IMR-90 (cell line): ENCODE results near the gene HLA-DOA. TPM values are rescaled to one million over a fixed set of nuclear protein-coding genes. Genes with fewer than 3 reads are reported as not detected.

Source experiments
- ATAC-seq: fragments of 200-7000 bp; cut with Tn5 transposase; 2 replicates; pipeline ENCODE4 v1.9.1; 2020; ENCODE audit warnings: low read depth, mild to moderate bottlenecking, moderate library complexity
- BruUV-seq: library from RNA; stranded (reverse); fragments of 400-500 nt; replicated peaks from 2 replicates; lab custom pipeline; 2021; lab: Mats Ljungman, UMichigan
- CTCF ChIA-PET: fragments of 300-600 bp; formaldehyde crosslinking; extraction: SDS; loops from one replicate; lab custom pipeline; 2021; ENCODE audit warnings: antibody characterized with exemption; lab: Yijun Ruan, JAX
- POLR2A ChIA-PET: fragments of 300-600 bp; sonication (Branson Sonifier 250); formaldehyde crosslinking; loops from one replicate; lab custom pipeline; 2022; ENCODE audit warnings: antibody characterized with exemption; ENCODE audit not compliant: unreplicated experiment; lab: Charles Lee
- DNase-seq: peaks from one replicate; pipeline ENCODE4 v3.0.0; 2013
- H2AFZ ChIP-seq: replicated peaks from 2 replicates; pipeline ENCODE3; 2013; ENCODE audit warnings: low read length, mild to moderate bottlenecking; ENCODE audit not compliant: poor library complexity
- H2AK5ac ChIP-seq: 2 replicates; pipeline ENCODE4 v1.6.1; 2013; ENCODE audit warnings: low read depth, low read length, inconsistent platforms
- H2AK9ac ChIP-seq: replicated peaks from 2 replicates; pipeline ENCODE3; 2013; ENCODE audit warnings: mild to moderate bottlenecking, low read depth, low read length, moderate library complexity; ENCODE audit not compliant: poor library complexity
- H2BK120ac ChIP-seq: 2 replicates; pipeline ENCODE4 v1.6.1; 2013; ENCODE audit warnings: low read depth, low read length, inconsistent platforms
- H2BK15ac ChIP-seq: 3 replicates; pipeline ENCODE4 v1.6.1; 2013; ENCODE audit warnings: low read depth, low read length, inconsistent platforms
- H2BK20ac ChIP-seq: 2 replicates; pipeline ENCODE4 v1.6.1; 2013; ENCODE audit warnings: low read depth, mild to moderate bottlenecking, inconsistent platforms, low read length, moderate library complexity
- H2BK5ac ChIP-seq: 2 replicates; pipeline ENCODE4 v1.6.1; 2013; ENCODE audit warnings: mild to moderate bottlenecking, low read depth, low read length, inconsistent platforms; ENCODE audit not compliant: poor library complexity, severe bottlenecking
- H3K14ac ChIP-seq: replicated peaks from 2 replicates; pipeline ENCODE4 v1.6.1; 2013; ENCODE audit warnings: low read depth, low read length, inconsistent platforms
- H3K18ac ChIP-seq: 2 replicates; pipeline ENCODE4 v1.6.1; 2013; ENCODE audit warnings: low read depth, low read length, control low read depth
- H3K23ac ChIP-seq: 2 replicates; pipeline ENCODE4 v1.6.1; 2013; ENCODE audit warnings: low read depth, low read length, inconsistent platforms
- H3K27ac ChIP-seq: 2 replicates; pipeline ENCODE4 v1.5.1; 2013; ENCODE audit warnings: mild to moderate bottlenecking, control low read depth, low read length; ENCODE audit not compliant: insufficient read depth
- H3K27me3 ChIP-seq: 2 replicates; pipeline ENCODE4 v1.6.1; 2013; ENCODE audit warnings: low read length; ENCODE audit not compliant: control insufficient read depth, insufficient read depth
- H3K36me3 ChIP-seq: 2 replicates; pipeline ENCODE4 v1.6.1; 2013; ENCODE audit warnings: low read length, mixed read lengths; ENCODE audit not compliant: control insufficient read depth, insufficient read depth
- H3K4ac ChIP-seq: 2 replicates; pipeline ENCODE4 v1.6.1; 2013; ENCODE audit warnings: low read depth, low read length, inconsistent platforms
- H3K4me1 ChIP-seq: 2 replicates; pipeline ENCODE4 v1.6.1; 2013; ENCODE audit warnings: low read length, mixed read lengths; ENCODE audit not compliant: control insufficient read depth, insufficient read depth
- H3K4me2 ChIP-seq: 2 replicates; pipeline ENCODE4 v1.6.1; 2013; ENCODE audit warnings: low read depth, mild to moderate bottlenecking, control low read depth, low read length, moderate library complexity
- H3K4me3 ChIP-seq: 2 replicates; pipeline ENCODE4 v1.5.1; 2013; ENCODE audit warnings: low read depth, mild to moderate bottlenecking, control low read depth, low read length, moderate library complexity; ENCODE audit not compliant: insufficient read depth
- H3K56ac ChIP-seq: 2 replicates; pipeline ENCODE4 v1.6.1; 2013; ENCODE audit warnings: low read length, inconsistent platforms; ENCODE audit not compliant: insufficient read depth; ENCODE audit errors: extremely low read depth
- H3K79me1 ChIP-seq, 2 experiments: 2 replicates each; pipeline ENCODE4 v1.6.1; 2013; ENCODE audit warnings: low read length in 2 of 2, inconsistent platforms in 1 of 2, low read depth in 1 of 2
- H3K9ac ChIP-seq: 2 replicates; pipeline ENCODE4 v1.6.1; 2013; ENCODE audit warnings: low read depth, low read length, control low read depth
- H3K9me1 ChIP-seq: 2 replicates; pipeline ENCODE4 v1.6.1; 2013; ENCODE audit warnings: low read length, inconsistent platforms; ENCODE audit not compliant: insufficient read depth
- H3K9me3 ChIP-seq: 2 replicates; pipeline ENCODE4 v1.6.1; 2013; ENCODE audit warnings: low read length; ENCODE audit not compliant: control insufficient read depth, insufficient read depth
- H4K20me1 ChIP-seq: 2 replicates; pipeline ENCODE4 v1.6.1; 2013; ENCODE audit warnings: low read length, inconsistent platforms; ENCODE audit not compliant: insufficient read depth
- H4K5ac ChIP-seq: 2 replicates; pipeline ENCODE4 v1.6.1; 2013; ENCODE audit warnings: mild to moderate bottlenecking, low read depth, low read length, control low read depth
- H4K8ac ChIP-seq, 2 experiments: 2 replicates each; pipeline ENCODE4 v1.6.1; 2013; ENCODE audit warnings: low read depth in 2 of 2, low read length in 2 of 2, control low read depth in 1 of 2, inconsistent platforms in 1 of 2
- H4K91ac ChIP-seq: 2 replicates; pipeline ENCODE4 v1.6.1; 2013; ENCODE audit warnings: low read depth, low read length, inconsistent platforms; ENCODE audit not compliant: insufficient read depth
- BHLHE40 ChIP-seq: fragments of 150-350 bp; IDR thresholded peaks from 2 replicates; pipeline ENCODE4 v1.6.1; 2016; ENCODE audit warnings: mild to moderate bottlenecking, low read depth, low read length
- CHD1 ChIP-seq: IDR thresholded peaks from 2 replicates; pipeline ENCODE4 v1.6.1; 2012; ENCODE audit warnings: low read depth, low read length, improper control_type of control experiment
- CTCF ChIP-seq: conservative IDR thresholded peaks from 2 replicates; pipeline ENCODE4 v1.5.1; 2012; ENCODE audit warnings: mild to moderate bottlenecking, low read depth, low read length, improper control_type of control experiment
- ELK1 ChIP-seq: fragments of 150-350 bp; IDR thresholded peaks from 2 replicates; pipeline ENCODE4 v1.6.1; 2016; ENCODE audit warnings: low read depth, mild to moderate bottlenecking, low read length, moderate library complexity, borderline replicate concordance
- NFE2L2 ChIP-seq: fragments of 150-350 bp; IDR thresholded peaks from 2 replicates; pipeline ENCODE4 v1.6.1; 2016; ENCODE audit warnings: low read depth, mild to moderate bottlenecking, low read length
- POLR2A ChIP-seq: IDR thresholded peaks from 2 replicates; pipeline ENCODE4 v1.6.1; 2012; ENCODE audit warnings: mild to moderate bottlenecking, low read depth, low read length
- RAD21 ChIP-seq: IDR thresholded peaks from 2 replicates; pipeline ENCODE4 v1.6.1; 2012; ENCODE audit warnings: low read length, improper control_type of control experiment
- SMC3 ChIP-seq: fragments of 150-350 bp; IDR thresholded peaks from 2 replicates; pipeline ENCODE4 v1.6.1; 2016; ENCODE audit warnings: low read depth, mild to moderate bottlenecking, antibody characterized with exemption, low read length, moderate library complexity
- WGBS, 2 experiments: methylation state at CpG; one replicate each; pipeline versions ENCODE4 v1.1.5 to v1.1.7; 2013; ENCODE audit warnings: missing lambda C conversion rate in 2 of 2; ENCODE audit not compliant: insufficient read length in 1 of 2; ENCODE audit errors: extremely low coverage in 2 of 2; 5-methylcytosine and 5-hydroxymethylcytosine counted together
- dilution Hi-C: fragments of 300-500 bp; cut with HindIII; formaldehyde crosslinking; loops from one replicate; pipeline ENCODE4 v1.14.3; 2018; ENCODE audit warnings: low sequenced_read_pairs; ENCODE audit not compliant: unreplicated experiment
- in situ Hi-C: fragments of 300-500 bp; cut with MboI; formaldehyde crosslinking; loops from 3 replicates; pipeline ENCODE4 v1.14.3; 2019; ENCODE audit warnings: low sequenced_read_pairs, inconsistent platforms, mixed read lengths
- intact Hi-C: fragments of 100-400 bp; cut with micrococcal nuclease; formaldehyde crosslinking; loops from 2 replicates; pipeline ENCODE4 v1.10.0; 2022
- polyA plus RNA-seq, 3 experiments: library from polyadenylated mRNA; depleted of rRNA; stranded (reverse); fragments of >200 nt; gene quantifications; 2 replicates each; pipeline ENCODE4 v1.2.3, GENCODE V29; 2012; ENCODE audit warnings: low replicate concordance in 1 of 3
- total RNA-seq: library from RNA; depleted of rRNA; stranded (reverse); fragments of >200 nt; gene quantifications from 2 replicates; pipeline ENCODE4 v1.2.3, GENCODE V29; 2012

The HLA-DOA gene
- total and polyA plus RNA-seq, 2 of the 4 experiments (the other 2 are of a cell fraction), result not detected

GRCh38 chr6:32967151-32968091 is 42.0 kb downstream of the HLA-DOA start:
- Histone ChIP-seq H4K5ac (peak overlapping the region; percentile 76), H3K36me3 (peaks cover 2% of the 10 kb centered on the region; the same call in 1 of the 2 replicates), H2AK5ac (peak overlapping the region; percentile 94), H3K4me3 (peak overlapping the region; percentile 80), H2AFZ (peak overlapping the region; percentile 97), H3K79me1 (peaks cover 10 to 49% of the 10 kb centered on the region in 2 experiments; a peak in 3 of 4 replicates), H3K14ac (peak overlapping the region; percentile 96), H3K27me3 (no peaks in the 10 kb centered on the region), H4K20me1 (peaks cover 8% of the 10 kb centered on the region), H3K18ac (peak overlapping the region; percentile 62), H3K4ac (peak overlapping the region; percentile 95), H2AK9ac (peak overlapping the region; percentile 92), H3K9ac (peak overlapping the region; percentile 93), H2BK15ac (peak overlapping the region; percentile 33; the same call in 1 of the 3 replicates), H4K8ac (peak overlapping the region; percentile 91 to 100), H2BK20ac (peak overlapping the region; percentile 4; the same call in 1 of the 2 replicates), H3K4me2 (peak overlapping the region; percentile 90), H2BK5ac (peak overlapping the region; percentile 89), H3K56ac (peak overlapping the region; percentile 98), H3K9me3 (no peaks in the 10 kb centered on the region), H3K27ac (peak overlapping the region; percentile 93), H4K91ac (peak overlapping the region; percentile 87), H3K9me1 (no peaks in the 10 kb centered on the region; the same call in 1 of the 2 replicates), H3K4me1 (peaks cover 4% of the 10 kb centered on the region; the same call in 1 of the 2 replicates), H2BK120ac (peak overlapping the region; percentile 50), H3K23ac (peak overlapping the region; percentile 96)
- TF ChIP-seq CTCF (peak; percentile 43), ELK1 (no peak), RAD21 (peak; percentile 50), CHD1 (no peak), POLR2A (no peak), BHLHE40 (no peak), NFE2L2 (no peak), SMC3 (peak; percentile 43)
- dilution Hi-C loops (no loop called here), intact Hi-C loops (loop anchor here (2.0 kb wide), 1 partner anchor 73 kb away; no protein-coding TSS in a partner anchor), in situ Hi-C loops (loop anchor here (25.0 kb wide), 1 partner anchor 780 kb away; the partner anchor contains the start of genes AGER, AGPAT1, GPSM3 and PBX2)
- TSS peak; percentile 38 for BruUV-seq
- no peak for ATAC-seq
- WGBS, 2 experiments, result 5% methylated on average over 10 of the region's 16 CpGs; no CpG with 5 or more reads in 1 of the 2 experiments
- ChIA-PET CTCF (interaction anchor here (0.6 to 2.2 kb wide), 8 partner anchors 10 to 99 kb away, joined by 3 to 10 read pairs (median 4); partner anchors contain the start of gene HLA-DMA), POLR2A (no interaction called here)
- DNase-seq, result peak; percentile 49
